ENCODE data around the gene CASTOR1. TPM values are rescaled to one million over a fixed set of nuclear protein-coding genes. Genes with fewer than 3 reads are reported as not detected.

Gene CASTOR1
- total RNA-seq, 1 donor from 2014 or later: 51.8 TPM

- intact Hi-C loops (cut with DNase I): no loop called here
- peak overlapping the region; percentile 62 for H3K27ac ChIP-seq
These were observed 36.7 kb downstream of the CASTOR1 start for GRCh38 chr22:30252411-30253204.

GRCh38 chr22:30251711-30252110, 37.6 kb downstream of the CASTOR1 start:
- peaks cover 58% of the 10 kb centered on the region for H3K4me1 ChIP-seq

More at GRCh38 chr22:30252411-30253204, 36.7 kb downstream of the CASTOR1 start:
- H3K4me3 ChIP-seq: peak overlapping the region in 1 of 2 donors; percentile 23
- DNase-seq (ENCODE audit: extremely low spot score in 2 of 2): no peak
- TF ChIP-seq CTCF (IDR thresholded peaks at IDR 0.05): no peak
- no peak for TF ChIP-seq POLR2AphosphoS5 (IDR thresholded peaks at IDR 0.05; ENCODE audit: insufficient read depth in 1 of 2, low read depth in 1 of 2)
- TF ChIP-seq POLR2A (IDR thresholded peaks at IDR 0.05): no peak
- no peaks in the 10 kb centered on the region for H3K27me3 ChIP-seq
- H3K9me3 ChIP-seq: no peaks in the 10 kb centered on the region
- H3K4me1 ChIP-seq: peaks cover 49% of the 10 kb centered on the region
- H3K36me3 ChIP-seq: no peaks in the 10 kb centered on the region

GRCh38 chr22:30250661-30251267, 38.5 kb downstream of the CASTOR1 start:
- Histone ChIP-seq H3K27ac (no peak overlapping the region), H3K4me1 (peaks cover 67% of the 10 kb centered on the region), H3K4me3 (no peak overlapping the region), H3K9me3 (no peaks in the 10 kb centered on the region), H3K27me3 (no peaks in the 10 kb centered on the region), H3K36me3 (no peaks in the 10 kb centered on the region)
- intact Hi-C loops (cut with DNase I): no loop called here
- no peak for TF ChIP-seq POLR2A (IDR thresholded peaks at IDR 0.05)
- DNase-seq (ENCODE audit: extremely low spot score in 2 of 2): no peak

More at GRCh38 chr22:30251711-30252110, 37.6 kb downstream of the CASTOR1 start:
- Histone ChIP-seq H3K27ac (peak overlapping the region; percentile 62), H3K36me3 (no peaks in the 10 kb centered on the region), H3K27me3 (no peaks in the 10 kb centered on the region), H3K4me3 (no peak overlapping the region), H3K9me3 (no peaks in the 10 kb centered on the region)
- intact Hi-C loops (cut with DNase I): no loop called here
- no peak for TF ChIP-seq CTCF (IDR thresholded peaks at IDR 0.05)
- no peak for TF ChIP-seq POLR2AphosphoS5 (IDR thresholded peaks at IDR 0.05; ENCODE audit: insufficient read depth in 1 of 2, low read depth in 1 of 2)
- no peak for TF ChIP-seq POLR2A (IDR thresholded peaks at IDR 0.05)
- DNase-seq (ENCODE audit: extremely low spot score in 2 of 2): no peak

GRCh38 chr22:30250039-30250565, 39.2 kb downstream of the CASTOR1 start:
- H3K27me3 ChIP-seq: no peaks in the 10 kb centered on the region
- no peaks in the 10 kb centered on the region for H3K9me3 ChIP-seq
- H3K4me3 ChIP-seq: no peak overlapping the region
- no peak for DNase-seq (ENCODE audit: extremely low spot score in 2 of 2)
- peak overlapping the region; percentile 73 for H3K27ac ChIP-seq
- no peaks in the 10 kb centered on the region for H3K36me3 ChIP-seq
- intact Hi-C loops (cut with DNase I): no loop called here
- H3K4me1 ChIP-seq: peaks cover 72% of the 10 kb centered on the region
- TF ChIP-seq POLR2AphosphoS5 (IDR thresholded peaks at IDR 0.05; ENCODE audit: insufficient read depth in 1 of 2, low read depth in 1 of 2): no peak
- no peak for TF ChIP-seq CTCF (IDR thresholded peaks at IDR 0.05)
- TF ChIP-seq POLR2A (IDR thresholded peaks at IDR 0.05): no peak

- Histone ChIP-seq H3K27ac (peak overlapping the region; percentile 73), H3K27me3 (no peaks in the 10 kb centered on the region), H3K9me3 (no peaks in the 10 kb centered on the region), H3K4me1 (peaks cover 72% of the 10 kb centered on the region), H3K36me3 (no peaks in the 10 kb centered on the region), H3K4me3 (peak overlapping the region in 1 of 2 donors; percentile 15)
- peak in 1 of 2 donors; percentile 41 for TF ChIP-seq POLR2AphosphoS5 (IDR thresholded peaks at IDR 0.05; ENCODE audit: insufficient read depth in 1 of 2, low read depth in 1 of 2)
- no peak for TF ChIP-seq CTCF (IDR thresholded peaks at IDR 0.05)
- no peak for TF ChIP-seq POLR2A (IDR thresholded peaks at IDR 0.05)
- no peak for DNase-seq (ENCODE audit: extremely low spot score in 2 of 2)
- intact Hi-C loops (cut with DNase I): no loop called here
These were observed 40.0 kb downstream of the CASTOR1 start for GRCh38 chr22:30249049-30250038.

Measured in vagina (tissue), 2 donors.